Liver (tissue), 9 donors: ENCODE data around the gene PYGM. TPM values are rescaled to one million over a fixed set of nuclear protein-coding genes. Genes with fewer than 3 reads are reported as not detected.

Experiments used
- DNase-seq: peaks from one replicate; pipeline ENCODE4 v3.0.0-alpha.2; 2017; ENCODE audit warnings: low spot score
- H3K27ac ChIP-seq, 2 donors: one replicate each; pipeline ENCODE4 v1.7.0; 2013; ENCODE audit warnings: inconsistent platforms in 2 of 2, low read length in 2 of 2, control low read depth in 1 of 2, low read depth in 1 of 2, mild to moderate bottlenecking in 1 of 2
- H3K27me3 ChIP-seq, 4 donors: one replicate each; pipeline versions ENCODE4 v1.6.1 to v1.7.0; 2013; ENCODE audit warnings: low read length in 3 of 4, inconsistent platforms in 1 of 4, mild to moderate bottlenecking in 1 of 4, moderate library complexity in 1 of 4; ENCODE audit not compliant: control insufficient read depth in 4 of 4, insufficient read depth in 4 of 4
- H3K36me3 ChIP-seq, 4 donors: one replicate each; pipeline versions ENCODE4 v1.6.1 to v1.7.0; 2013; ENCODE audit warnings: low read length in 3 of 4, mild to moderate bottlenecking in 3 of 4, low read depth in 1 of 4, moderate library complexity in 1 of 4; ENCODE audit not compliant: control insufficient read depth in 4 of 4, insufficient read depth in 3 of 4
- H3K4me1 ChIP-seq, 4 donors: one replicate each; pipeline versions ENCODE4 v1.6.1 to v1.7.0; 2013; ENCODE audit warnings: low read length in 3 of 4, mild to moderate bottlenecking in 3 of 4, moderate library complexity in 1 of 4; ENCODE audit not compliant: control insufficient read depth in 4 of 4, insufficient read depth in 4 of 4
- H3K4me3 ChIP-seq, 3 donors: one replicate each; pipeline versions ENCODE4 v1.6.1 to v1.7.0; 2013; ENCODE audit warnings: low read length in 3 of 3, control low read depth in 1 of 3, low read depth in 1 of 3, mild to moderate bottlenecking in 1 of 3
- H3K9ac ChIP-seq, 2 donors: one replicate each; pipeline ENCODE4 v1.7.0; 2013; ENCODE audit warnings: low read length in 2 of 2, mild to moderate bottlenecking in 2 of 2, moderate library complexity in 2 of 2, control low read depth in 1 of 2, low read depth in 1 of 2
- H3K9me3 ChIP-seq, 4 donors: one replicate each; pipeline versions ENCODE4 v1.6.1 to v1.7.0; 2013; ENCODE audit warnings: low read length in 3 of 4; ENCODE audit not compliant: control insufficient read depth in 4 of 4
- EGR1 ChIP-seq, 2 donors: IDR thresholded peaks; 2 replicates each; pipeline ENCODE4 v1.6.1; 2016 to 2018; ENCODE audit warnings: antibody characterized with exemption in 2 of 2, low read depth in 2 of 2
- FOXA1 ChIP-seq: IDR thresholded peaks from 2 replicates; pipeline ENCODE4 v1.6.1; 2016; ENCODE audit warnings: antibody characterized with exemption
- GABPA ChIP-seq, 2 donors: IDR thresholded peaks in 1 of 2; conservative IDR thresholded peaks in 1 of 2; 2 replicates each; pipeline ENCODE4 v1.6.1; 2016; ENCODE audit warnings: antibody characterized with exemption in 2 of 2, mild to moderate bottlenecking in 1 of 2, moderate library complexity in 1 of 2
- HNF4A ChIP-seq, 2 donors: conservative IDR thresholded peaks; 2 replicates each; pipeline ENCODE4 v1.6.1; 2016; ENCODE audit warnings: antibody characterized with exemption in 2 of 2, mild to moderate bottlenecking in 2 of 2
- HNF4G ChIP-seq: IDR thresholded peaks from 2 replicates; pipeline ENCODE4 v1.6.1; 2016; ENCODE audit warnings: antibody characterized with exemption
- JUND ChIP-seq, 2 donors: IDR thresholded peaks; 2 replicates each; pipeline ENCODE4 v1.6.1; 2016; ENCODE audit warnings: antibody characterized with exemption in 2 of 2
- RXRA ChIP-seq, 2 donors: IDR thresholded peaks; 2 replicates each; pipeline ENCODE4 v1.6.1; 2017 to 2018; ENCODE audit warnings: antibody characterized with exemption in 2 of 2, mild to moderate bottlenecking in 1 of 2
- SP1 ChIP-seq: IDR thresholded peaks from 2 replicates; pipeline ENCODE4 v1.6.1; 2018; ENCODE audit warnings: antibody characterized with exemption, mild to moderate bottlenecking
- TAF1 ChIP-seq: conservative IDR thresholded peaks from 2 replicates; pipeline ENCODE4 v1.6.1; 2016; ENCODE audit warnings: antibody characterized with exemption, mild to moderate bottlenecking
- WGBS: extraction: QIAGEN DNeasy Blood & Tissue Kit; methylation state at CpG from one replicate; pipeline ENCODE4 v1.1.7; 2013; 5-methylcytosine and 5-hydroxymethylcytosine counted together
- polyA plus RNA-seq, 2 donors: library from polyadenylated mRNA; stranded (reverse) in 1 of 2; unstranded in 1 of 2; fragments of 200-250 nt in 1 of 2; fragments of >200 nt in 1 of 2; fragmentation: Nextera tagmentation in 1 of 2; extraction: Ambion mirVana in 1 of 2; gene quantifications; one replicate each; pipeline versions ENCODE4 v1.2.1 to v1.2.3, GENCODE V29; 2013 to 2015
- total RNA-seq, 2 donors: library from RNA; depleted of rRNA; stranded (reverse); fragments of >200 nt; gene quantifications; one replicate each; pipeline ENCODE4 v1.2.3, GENCODE V29; 2014
- TF ChIP-seq, protein P1 (sequence below): IDR thresholded peaks from 2 replicates; pipeline ENCODE4 v1.6.1; 2016; ENCODE audit warnings: antibody characterized with exemption
- TF ChIP-seq, protein P2 (sequence below): IDR thresholded peaks from 2 replicates; pipeline ENCODE4 v1.6.1; 2016; ENCODE audit warnings: antibody characterized with exemption
- TF ChIP-seq, protein P3 (sequence below): IDR thresholded peaks from 2 replicates; pipeline ENCODE4 v1.6.1; 2016; ENCODE audit warnings: antibody characterized with exemption
- TF ChIP-seq, protein P4 (sequence below): IDR thresholded peaks from 2 replicates; pipeline ENCODE4 v1.6.1; 2016; ENCODE audit warnings: antibody characterized with exemption, mild to moderate bottlenecking
- donor health status: healthy.
- donor health status: healthy.
- donor health status: healthy.
- donor health status: healthy.
- donor health status: healthy.

Gene PYGM
- total and polyA plus RNA-seq, 4 donors: 0.23 to 1.3 (median 0.29) TPM

DNA sequence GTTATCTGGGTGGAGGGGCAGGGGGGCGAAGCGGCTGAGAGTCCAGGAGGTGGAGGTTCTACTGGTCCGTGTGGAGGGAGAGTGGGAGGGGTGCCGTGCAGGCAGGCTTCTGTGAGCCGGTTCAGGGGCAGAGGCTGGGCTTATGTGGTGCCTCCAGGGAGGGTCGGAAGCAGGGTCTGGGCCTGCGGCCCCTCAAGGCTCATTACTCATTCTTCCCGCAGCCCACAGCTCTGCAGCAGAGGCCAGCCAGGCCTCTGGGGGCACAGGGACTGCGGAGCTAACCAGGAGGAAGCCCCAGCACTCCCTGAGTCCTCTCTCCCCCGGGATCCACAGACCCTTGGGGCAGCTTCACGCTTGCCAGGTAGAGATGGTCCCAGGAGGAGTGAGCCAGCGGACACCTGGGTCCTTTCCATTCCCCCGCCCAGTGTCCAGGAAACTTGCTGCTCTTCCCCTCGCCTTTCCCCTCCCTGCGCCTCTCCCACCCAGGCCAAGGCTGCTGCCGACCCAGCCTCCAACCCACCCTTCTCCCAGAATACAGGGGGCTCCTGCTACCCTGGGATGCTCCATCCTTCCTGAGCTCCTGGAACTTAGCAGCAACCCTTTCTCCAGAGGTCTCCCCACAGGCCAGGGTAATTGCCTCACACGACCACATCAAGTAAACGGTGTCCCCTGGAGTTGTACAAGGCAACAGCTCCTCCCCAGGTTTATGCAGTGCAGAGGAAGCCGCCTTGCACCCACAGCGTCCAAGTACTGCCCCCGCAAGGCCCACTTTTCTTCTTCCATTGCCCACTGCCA lies 43.1 kb downstream of the PYGM start (continued):
- TF ChIP-seq, protein P1, sequence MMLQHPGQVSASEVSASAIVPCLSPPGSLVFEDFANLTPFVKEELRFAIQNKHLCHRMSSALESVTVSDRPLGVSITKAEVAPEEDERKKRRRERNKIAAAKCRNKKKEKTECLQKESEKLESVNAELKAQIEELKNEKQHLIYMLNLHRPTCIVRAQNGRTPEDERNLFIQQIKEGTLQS: no peak

DNA sequence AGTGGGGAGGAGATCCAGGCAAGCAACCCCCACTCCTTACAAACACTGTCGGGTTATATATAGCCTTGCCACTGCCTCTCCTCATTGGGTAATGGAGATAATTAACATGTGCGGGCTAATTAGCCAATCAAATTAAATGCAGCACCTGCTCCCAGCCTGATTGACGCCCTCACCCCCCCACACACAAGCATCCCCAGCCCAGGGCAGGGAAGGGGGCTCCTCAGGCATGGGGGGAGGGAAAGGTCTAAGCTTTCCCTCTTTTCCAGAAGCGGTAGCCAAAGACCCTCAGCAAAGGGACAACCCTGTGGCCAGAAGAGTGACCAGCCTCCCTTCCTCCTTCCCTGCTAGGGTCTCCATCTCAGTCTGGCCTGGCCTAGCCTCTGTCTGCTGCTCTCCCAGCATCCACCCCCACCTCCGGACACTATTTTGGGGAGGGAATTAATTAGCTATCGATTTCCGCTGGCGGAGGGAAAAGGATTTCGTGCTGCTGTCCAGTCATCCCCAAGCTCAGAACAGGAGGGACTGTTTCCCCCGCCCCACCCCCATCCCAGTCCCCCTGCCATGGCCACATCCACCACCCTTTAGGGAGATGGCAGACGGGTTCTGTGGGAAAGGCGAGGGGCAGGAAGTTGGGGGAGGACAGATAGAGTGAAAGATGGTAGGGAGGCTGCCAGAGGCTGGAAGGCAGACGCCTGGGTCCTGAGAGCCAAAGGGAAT lies 43.9 kb downstream of the PYGM start:
- Histone ChIP-seq H3K36me3 (no peaks in the 10 kb centered on the region), H3K9ac (no peak overlapping the region), H3K4me3 (no peak overlapping the region), H3K27ac (no peak overlapping the region), H3K4me1 (peaks cover 2 to 9% (median 5%) of the 10 kb centered on the region in 4 donors), H3K27me3 (peaks cover 14 to 23% (median 16%) of the 10 kb centered on the region in 4 donors), H3K9me3 (no peaks in the 10 kb centered on the region)
- no peak for DNase-seq
- TF ChIP-seq JUND (IDR thresholded peaks at IDR 0.05) (no peak), GABPA (IDR thresholded peaks at IDR 0.05 in 1 of 2, conservative IDR thresholded peaks at IDR 0.05 in 1 of 2) (no peak), SP1 (no peak), FOXA1 (no peak), EGR1 (IDR thresholded peaks at IDR 0.05; ENCODE audit: low read depth in 2 of 2) (no peak), HNF4G (no peak), HNF4A (conservative IDR thresholded peaks at IDR 0.05) (no peak), TAF1 (no peak), RXRA (IDR thresholded peaks at IDR 0.05) (no peak)
- TF ChIP-seq, protein P2, sequence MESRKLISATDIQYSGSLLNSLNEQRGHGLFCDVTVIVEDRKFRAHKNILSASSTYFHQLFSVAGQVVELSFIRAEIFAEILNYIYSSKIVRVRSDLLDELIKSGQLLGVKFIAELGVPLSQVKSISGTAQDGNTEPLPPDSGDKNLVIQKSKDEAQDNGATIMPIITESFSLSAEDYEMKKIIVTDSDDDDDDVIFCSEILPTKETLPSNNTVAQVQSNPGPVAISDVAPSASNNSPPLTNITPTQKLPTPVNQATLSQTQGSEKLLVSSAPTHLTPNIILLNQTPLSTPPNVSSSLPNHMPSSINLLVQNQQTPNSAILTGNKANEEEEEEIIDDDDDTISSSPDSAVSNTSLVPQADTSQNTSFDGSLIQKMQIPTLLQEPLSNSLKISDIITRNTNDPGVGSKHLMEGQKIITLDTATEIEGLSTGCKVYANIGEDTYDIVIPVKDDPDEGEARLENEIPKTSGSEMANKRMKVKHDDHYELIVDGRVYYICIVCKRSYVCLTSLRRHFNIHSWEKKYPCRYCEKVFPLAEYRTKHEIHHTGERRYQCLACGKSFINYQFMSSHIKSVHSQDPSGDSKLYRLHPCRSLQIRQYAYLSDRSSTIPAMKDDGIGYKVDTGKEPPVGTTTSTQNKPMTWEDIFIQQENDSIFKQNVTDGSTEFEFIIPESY: no peak
- TF ChIP-seq, protein P1: no peak
- TF ChIP-seq, protein P3, sequence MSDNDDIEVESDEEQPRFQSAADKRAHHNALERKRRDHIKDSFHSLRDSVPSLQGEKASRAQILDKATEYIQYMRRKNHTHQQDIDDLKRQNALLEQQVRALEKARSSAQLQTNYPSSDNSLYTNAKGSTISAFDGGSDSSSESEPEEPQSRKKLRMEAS: no peak
- TF ChIP-seq, protein P4, sequence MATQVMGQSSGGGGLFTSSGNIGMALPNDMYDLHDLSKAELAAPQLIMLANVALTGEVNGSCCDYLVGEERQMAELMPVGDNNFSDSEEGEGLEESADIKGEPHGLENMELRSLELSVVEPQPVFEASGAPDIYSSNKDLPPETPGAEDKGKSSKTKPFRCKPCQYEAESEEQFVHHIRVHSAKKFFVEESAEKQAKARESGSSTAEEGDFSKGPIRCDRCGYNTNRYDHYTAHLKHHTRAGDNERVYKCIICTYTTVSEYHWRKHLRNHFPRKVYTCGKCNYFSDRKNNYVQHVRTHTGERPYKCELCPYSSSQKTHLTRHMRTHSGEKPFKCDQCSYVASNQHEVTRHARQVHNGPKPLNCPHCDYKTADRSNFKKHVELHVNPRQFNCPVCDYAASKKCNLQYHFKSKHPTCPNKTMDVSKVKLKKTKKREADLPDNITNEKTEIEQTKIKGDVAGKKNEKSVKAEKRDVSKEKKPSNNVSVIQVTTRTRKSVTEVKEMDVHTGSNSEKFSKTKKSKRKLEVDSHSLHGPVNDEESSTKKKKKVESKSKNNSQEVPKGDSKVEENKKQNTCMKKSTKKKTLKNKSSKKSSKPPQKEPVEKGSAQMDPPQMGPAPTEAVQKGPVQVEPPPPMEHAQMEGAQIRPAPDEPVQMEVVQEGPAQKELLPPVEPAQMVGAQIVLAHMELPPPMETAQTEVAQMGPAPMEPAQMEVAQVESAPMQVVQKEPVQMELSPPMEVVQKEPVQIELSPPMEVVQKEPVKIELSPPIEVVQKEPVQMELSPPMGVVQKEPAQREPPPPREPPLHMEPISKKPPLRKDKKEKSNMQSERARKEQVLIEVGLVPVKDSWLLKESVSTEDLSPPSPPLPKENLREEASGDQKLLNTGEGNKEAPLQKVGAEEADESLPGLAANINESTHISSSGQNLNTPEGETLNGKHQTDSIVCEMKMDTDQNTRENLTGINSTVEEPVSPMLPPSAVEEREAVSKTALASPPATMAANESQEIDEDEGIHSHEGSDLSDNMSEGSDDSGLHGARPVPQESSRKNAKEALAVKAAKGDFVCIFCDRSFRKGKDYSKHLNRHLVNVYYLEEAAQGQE: no peak
- WGBS: 52% methylated on average over 13 of the region's 13 CpGs
